Measurements from ENCODE around the gene USP34. TPM values are rescaled to one million over a fixed set of nuclear protein-coding genes. Genes with fewer than 3 reads are reported as not detected.

Gene USP34
- total and polyA plus RNA-seq, 2 of the 4 experiments (the other 2 are of a cell fraction): 34.7 to 128 TPM

GRCh38 chr2:61463769-61464475 lies 7.0 kb downstream of the USP34 start:
- H3K79me1 ChIP-seq (ENCODE audit: low read depth in 1 of 2, low read length in 2 of 2): peaks cover 8 to 58% of the 10 kb centered on the region in 2 experiments; a peak in 3 of 4 replicates
- no peak overlapping the region for H2BK20ac ChIP-seq (ENCODE audit: low read depth, low read length)
- no peaks in the 10 kb centered on the region for H3K27me3 ChIP-seq (ENCODE audit: control insufficient read depth, insufficient read depth, low read length)
- H3K14ac ChIP-seq (replicated peaks; ENCODE audit: low read depth, low read length): no peak overlapping the region
- 0 out of 2 replicates have a peak overlapping the region, but pooled peaks have one; percentile 9 for H3K23ac ChIP-seq (ENCODE audit: low read depth, low read length)
- H3K56ac ChIP-seq (ENCODE audit: extremely low read depth, insufficient read depth, low read length): no peak overlapping the region
- no peak overlapping the region for H3K4me2 ChIP-seq (ENCODE audit: low read depth, low read length)
- TF ChIP-seq BHLHE40 (IDR thresholded peaks at IDR 0.05; ENCODE audit: low read depth, low read length) (no peak), RFX5 (IDR thresholded peaks at IDR 0.05; ENCODE audit: low read depth, low read length) (no peak), MXI1 (IDR thresholded peaks at IDR 0.05; ENCODE audit: borderline replicate concordance, low read depth, low read length) (no peak), CHD1 (IDR thresholded peaks at IDR 0.05; ENCODE audit: low read depth, low read length) (no peak), MAZ (IDR thresholded peaks at IDR 0.05; ENCODE audit: borderline replicate concordance, low read depth, low read length) (no peak), SMC3 (IDR thresholded peaks at IDR 0.05; ENCODE audit: low read depth, low read length) (no peak), POLR2A (IDR thresholded peaks at IDR 0.05; ENCODE audit: low read depth, low read length) (no peak), RAD21 (IDR thresholded peaks at IDR 0.05; ENCODE audit: low read length) (no peak)
- TF ChIP-seq, protein P1, sequence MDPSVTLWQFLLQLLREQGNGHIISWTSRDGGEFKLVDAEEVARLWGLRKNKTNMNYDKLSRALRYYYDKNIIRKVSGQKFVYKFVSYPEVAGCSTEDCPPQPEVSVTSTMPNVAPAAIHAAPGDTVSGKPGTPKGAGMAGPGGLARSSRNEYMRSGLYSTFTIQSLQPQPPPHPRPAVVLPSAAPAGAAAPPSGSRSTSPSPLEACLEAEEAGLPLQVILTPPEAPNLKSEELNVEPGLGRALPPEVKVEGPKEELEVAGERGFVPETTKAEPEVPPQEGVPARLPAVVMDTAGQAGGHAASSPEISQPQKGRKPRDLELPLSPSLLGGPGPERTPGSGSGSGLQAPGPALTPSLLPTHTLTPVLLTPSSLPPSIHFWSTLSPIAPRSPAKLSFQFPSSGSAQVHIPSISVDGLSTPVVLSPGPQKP (IDR thresholded peaks at IDR 0.05; ENCODE audit: borderline replicate concordance, low read depth, low read length): no peak
- TF ChIP-seq, protein P2, sequence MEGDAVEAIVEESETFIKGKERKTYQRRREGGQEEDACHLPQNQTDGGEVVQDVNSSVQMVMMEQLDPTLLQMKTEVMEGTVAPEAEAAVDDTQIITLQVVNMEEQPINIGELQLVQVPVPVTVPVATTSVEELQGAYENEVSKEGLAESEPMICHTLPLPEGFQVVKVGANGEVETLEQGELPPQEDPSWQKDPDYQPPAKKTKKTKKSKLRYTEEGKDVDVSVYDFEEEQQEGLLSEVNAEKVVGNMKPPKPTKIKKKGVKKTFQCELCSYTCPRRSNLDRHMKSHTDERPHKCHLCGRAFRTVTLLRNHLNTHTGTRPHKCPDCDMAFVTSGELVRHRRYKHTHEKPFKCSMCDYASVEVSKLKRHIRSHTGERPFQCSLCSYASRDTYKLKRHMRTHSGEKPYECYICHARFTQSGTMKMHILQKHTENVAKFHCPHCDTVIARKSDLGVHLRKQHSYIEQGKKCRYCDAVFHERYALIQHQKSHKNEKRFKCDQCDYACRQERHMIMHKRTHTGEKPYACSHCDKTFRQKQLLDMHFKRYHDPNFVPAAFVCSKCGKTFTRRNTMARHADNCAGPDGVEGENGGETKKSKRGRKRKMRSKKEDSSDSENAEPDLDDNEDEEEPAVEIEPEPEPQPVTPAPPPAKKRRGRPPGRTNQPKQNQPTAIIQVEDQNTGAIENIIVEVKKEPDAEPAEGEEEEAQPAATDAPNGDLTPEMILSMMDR (conservative IDR thresholded peaks at IDR 0.05; ENCODE audit: low read depth, low read length): no peak
- H4K91ac ChIP-seq (ENCODE audit: insufficient read depth, low read depth, low read length): no peak overlapping the region
- no peak overlapping the region for H4K8ac ChIP-seq (ENCODE audit: low read depth in 2 of 2, low read length in 2 of 2)
- H4K20me1 ChIP-seq (ENCODE audit: insufficient read depth, low read length): peaks cover 65% of the 10 kb centered on the region
- H2BK15ac ChIP-seq (ENCODE audit: low read depth, low read length): no peak overlapping the region
- H2AK5ac ChIP-seq (ENCODE audit: low read depth, low read length): no peak overlapping the region
- in situ Hi-C loops (cut with MboI; ENCODE audit: low sequenced_read_pairs) (no loop called here), intact Hi-C loops (cut with micrococcal nuclease) (no loop called here), dilution Hi-C loops (cut with HindIII; ENCODE audit: low sequenced_read_pairs, unreplicated experiment) (no loop called here)
- H3K4me1 ChIP-seq (ENCODE audit: control insufficient read depth, insufficient read depth, low read length): peaks cover 3% of the 10 kb centered on the region; the same call in 1 of the 2 replicates
- H3K4ac ChIP-seq (ENCODE audit: low read depth, low read length): no peak overlapping the region
- H2AFZ ChIP-seq (replicated peaks; ENCODE audit: low read length, poor library complexity): no peak overlapping the region
- peaks cover 6% of the 10 kb centered on the region for H3K36me3 ChIP-seq (ENCODE audit: control insufficient read depth, insufficient read depth, low read length)
- H3K9me1 ChIP-seq (ENCODE audit: insufficient read depth, low read length): peaks cover 10% of the 10 kb centered on the region; the same call in 1 of the 2 replicates
- H2BK5ac ChIP-seq (ENCODE audit: low read depth, low read length, poor library complexity, severe bottlenecking): no peak overlapping the region
- ATAC-seq (ENCODE audit: low read depth) (no peak), DNase-seq (no peak)
- H3K27ac ChIP-seq (ENCODE audit: insufficient read depth, low read length): no peak overlapping the region
- WGBS, 2 experiments (ENCODE audit: extremely low coverage in 2 of 2, insufficient read length in 1 of 2): no CpG with 5 or more reads among the region's 7 CpGs
- BruUV-seq (replicated peaks): no TSS peak
- ChIA-PET CTCF (interaction anchor here (0.6 kb wide), 1 partner anchor 23 kb away, joined by 3 read pairs; no protein-coding TSS in a partner anchor), POLR2A (ENCODE audit: unreplicated experiment) (no interaction called here)
- H2BK120ac ChIP-seq (ENCODE audit: low read depth, low read length): no peak overlapping the region
- no peak overlapping the region for H3K18ac ChIP-seq (ENCODE audit: low read depth, low read length)
- H3K9me3 ChIP-seq (ENCODE audit: control insufficient read depth, insufficient read depth, low read length): no peaks in the 10 kb centered on the region
- H3K4me3 ChIP-seq (ENCODE audit: insufficient read depth, low read depth, low read length): no peak overlapping the region
- no peak overlapping the region for H2AK9ac ChIP-seq (replicated peaks; ENCODE audit: low read depth, low read length, poor library complexity)
- no peak overlapping the region for H4K5ac ChIP-seq (ENCODE audit: low read depth, low read length)
- no peak overlapping the region for H3K9ac ChIP-seq (ENCODE audit: low read depth, low read length)

All from IMR-90 (cell line).